Stimulated activated naive B cell treated with anti-CD40 and anti-IgM and Interleukin-4, amounts not matched to agents 10 μg/mL and 1 μg/mL and 100 μg/mL, for 72 hours (primary cell): ENCODE data around the gene CLIP2.
A peak's percentile ranks its signal among the peaks of the same experiment; 100 is the strongest.
"Not testable (repeated sequence)": the region's sequence is repeated elsewhere in the genome, so short reads cannot be mapped to it uniquely, and the experiment has no call there.

Experiments
- ATAC-seq, 2 donors: fragments of 150-1000 bp; cut with Tn5 transposase; replicated peaks; 2 replicates each; pipeline ENCODE4 v1.10.0; 2021; ENCODE audit warnings: moderate library complexity in 1 of 2
- DNase-seq: peaks from one replicate; pipeline ENCODE4 v3.0.0; 2021
- H3K27ac Mint-ChIP-seq: one replicate; pipeline ENCODE4 v1.8.0; 2022; ENCODE audit warnings: mild to moderate bottlenecking, mixed read lengths
- H3K27me3 Mint-ChIP-seq, 2 donors: one replicate each; pipeline ENCODE4 v1.8.0; 2022; ENCODE audit warnings: mixed read lengths in 2 of 2
- H3K36me3 Mint-ChIP-seq, 2 donors: one replicate each; pipeline ENCODE4 v1.8.0; 2022; ENCODE audit warnings: mixed read lengths in 2 of 2, mild to moderate bottlenecking in 1 of 2
- H3K4me1 Mint-ChIP-seq, 2 donors: one replicate each; pipeline ENCODE4 v1.8.0; 2022; ENCODE audit warnings: mixed read lengths in 2 of 2, mild to moderate bottlenecking in 1 of 2
- H3K4me3 Mint-ChIP-seq, 2 donors: one replicate each; pipeline ENCODE4 v1.8.0; 2022; ENCODE audit warnings: mild to moderate bottlenecking in 2 of 2, mixed read lengths in 2 of 2, moderate library complexity in 1 of 2
- H3K9me3 Mint-ChIP-seq, 2 donors: one replicate each; pipeline ENCODE4 v1.8.0; 2022; ENCODE audit warnings: mixed read lengths in 2 of 2, mild to moderate bottlenecking in 1 of 2

CLIP2 gene

DNA sequence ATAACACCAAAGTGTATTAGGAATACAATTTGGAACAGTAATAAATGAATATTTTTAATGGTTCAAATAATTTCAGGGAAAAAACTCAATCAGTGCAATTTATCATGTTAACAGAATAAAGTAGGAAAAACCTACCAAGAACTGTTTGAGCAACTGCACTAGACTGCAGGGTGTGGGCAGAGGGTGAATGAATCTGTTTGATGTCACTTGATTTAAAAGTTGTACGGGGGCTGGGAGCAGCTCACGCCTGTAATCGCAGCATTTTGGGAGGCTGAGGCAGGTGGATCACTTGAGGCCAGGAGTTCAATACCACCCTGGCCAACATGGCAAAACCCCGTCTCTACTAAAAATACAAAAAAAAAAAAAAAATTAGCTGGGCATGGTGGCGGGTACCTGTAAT is 122.4 kb downstream of the CLIP2 start:
- not testable (repeated sequence) for H3K9me3 Mint-ChIP-seq, H3K27ac Mint-ChIP-seq, H3K4me3 Mint-ChIP-seq, ATAC-seq, DNase-seq, H3K27me3 Mint-ChIP-seq, H3K4me1 Mint-ChIP-seq, H3K36me3 Mint-ChIP-seq

GRCh38 chr7:74412056-74412455 is 122.8 kb downstream of the CLIP2 start:
- no peaks in the 10 kb centered on the region for H3K9me3 Mint-ChIP-seq
- no peak overlapping the region for H3K27ac Mint-ChIP-seq
- ATAC-seq (no peak), DNase-seq (no peak)
- peaks cover 0 to under 1% of the 10 kb centered on the region in 2 donors for H3K4me1 Mint-ChIP-seq
- peaks cover 0 to 2% of the 10 kb centered on the region in 2 donors for H3K36me3 Mint-ChIP-seq
- no peaks in the 10 kb centered on the region for H3K27me3 Mint-ChIP-seq
- no peak overlapping the region for H3K4me3 Mint-ChIP-seq

DNA sequence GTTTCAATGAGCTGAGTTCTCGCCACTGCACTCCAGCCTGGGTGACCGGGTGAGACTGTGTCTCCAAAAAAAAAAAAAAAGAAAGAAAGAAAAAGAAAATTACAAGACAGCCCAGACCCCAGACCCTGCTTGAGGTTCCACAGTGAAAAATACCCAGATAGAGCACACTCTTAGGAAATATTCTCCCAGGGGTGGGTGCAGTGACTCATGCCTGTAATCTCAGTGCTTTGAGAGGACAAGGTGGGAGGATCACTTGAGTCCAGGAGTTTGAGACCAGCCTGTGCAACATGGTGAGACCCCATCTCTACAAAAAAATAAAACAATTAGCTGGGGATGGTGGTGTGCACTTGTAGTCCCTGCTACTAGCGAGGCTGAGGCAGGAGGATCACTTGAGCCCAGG is 123.4 kb downstream of the CLIP2 start:
- peaks cover 3 to 6% of the 10 kb centered on the region in 2 donors for H3K4me1 Mint-ChIP-seq
- no peak for ATAC-seq
- no peak for DNase-seq
- no peaks in the 10 kb centered on the region for H3K9me3 Mint-ChIP-seq
- H3K4me3 Mint-ChIP-seq, result no peak overlapping the region
- no peak overlapping the region for H3K27ac Mint-ChIP-seq
- no peaks in the 10 kb centered on the region for H3K36me3 Mint-ChIP-seq
- no peaks in the 10 kb centered on the region for H3K27me3 Mint-ChIP-seq

DNA sequence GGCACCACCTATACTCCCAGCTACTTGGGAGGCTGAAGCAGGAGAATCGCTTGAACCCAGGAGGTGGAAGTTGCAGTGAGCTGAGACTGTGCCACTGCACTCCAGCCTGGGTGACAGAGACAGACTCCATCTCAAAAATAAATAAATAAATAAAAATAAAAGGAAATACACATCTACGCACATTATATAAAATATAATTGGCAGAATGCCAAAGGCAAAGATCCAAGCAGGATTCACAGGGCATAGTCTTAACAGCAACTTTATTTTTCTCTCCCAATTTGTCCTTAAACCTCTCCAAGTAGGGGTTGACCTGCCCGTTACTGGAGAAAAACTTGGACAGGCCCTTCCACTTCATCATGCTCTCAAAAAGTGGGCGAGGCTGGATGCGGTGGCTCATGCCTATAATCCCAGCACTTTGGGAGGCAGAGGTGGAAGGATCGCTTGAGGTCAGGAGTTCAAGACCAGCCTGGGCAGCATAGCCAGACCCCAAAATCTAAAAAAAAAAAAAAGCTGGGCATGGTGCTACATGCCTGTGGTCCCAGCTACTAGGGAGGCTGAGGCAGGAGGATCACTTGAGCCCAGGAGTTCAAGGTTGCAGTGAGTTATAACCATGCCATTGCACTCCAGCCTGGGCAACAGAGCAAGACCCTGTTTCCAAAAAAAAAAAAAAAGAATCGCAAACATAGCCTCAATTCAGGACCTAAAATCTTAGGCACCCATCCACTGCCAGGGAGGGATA is 125.6 kb downstream of the CLIP2 start:
- H3K27ac Mint-ChIP-seq, DNase-seq, H3K4me1 Mint-ChIP-seq, H3K4me3 Mint-ChIP-seq, H3K27me3 Mint-ChIP-seq, H3K36me3 Mint-ChIP-seq, H3K9me3 Mint-ChIP-seq, ATAC-seq: not testable (repeated sequence)

- DNase-seq (peak; percentile 36), ATAC-seq (peak; percentile 83 to 88)
- H3K4me3 Mint-ChIP-seq, result no peak overlapping the region
- no peaks in the 10 kb centered on the region for H3K36me3 Mint-ChIP-seq
- H3K9me3 Mint-ChIP-seq, result no peaks in the 10 kb centered on the region
- H3K4me1 Mint-ChIP-seq, result peaks cover 3 to 6% of the 10 kb centered on the region in 2 donors
- no peak overlapping the region for H3K27ac Mint-ChIP-seq
- no peaks in the 10 kb centered on the region for H3K27me3 Mint-ChIP-seq
These were observed 128.3 kb downstream of the CLIP2 start for GRCh38 chr7:74417419-74417971.

DNA sequence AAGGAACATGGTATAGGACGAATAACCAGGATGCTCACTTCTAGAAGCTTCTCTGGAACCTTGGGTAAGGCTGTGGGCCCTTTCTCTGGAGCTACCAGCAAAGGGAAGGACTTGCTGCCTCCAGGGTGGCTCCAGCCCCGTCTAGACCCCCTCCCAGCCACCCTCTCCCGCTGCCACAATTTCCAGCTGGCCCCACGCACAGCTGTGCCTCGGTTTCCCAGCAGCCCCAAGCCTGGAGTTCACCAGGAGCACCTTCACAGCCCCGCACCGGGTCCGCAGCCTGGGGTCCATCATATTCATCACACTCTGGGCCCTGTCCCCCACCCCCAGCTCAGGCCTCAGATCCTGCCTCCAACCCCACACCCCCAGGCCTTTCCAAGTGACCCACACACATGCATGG is 128.9 kb downstream of the CLIP2 start:
- Mint-ChIP-seq H3K27ac (no peak overlapping the region), H3K36me3 (no peaks in the 10 kb centered on the region), H3K27me3 (no peaks in the 10 kb centered on the region), H3K4me1 (peaks cover 3 to 6% of the 10 kb centered on the region in 2 donors), H3K9me3 (no peaks in the 10 kb centered on the region), H3K4me3 (no peak overlapping the region)
- DNase-seq (no peak), ATAC-seq (no peak)

DNA sequence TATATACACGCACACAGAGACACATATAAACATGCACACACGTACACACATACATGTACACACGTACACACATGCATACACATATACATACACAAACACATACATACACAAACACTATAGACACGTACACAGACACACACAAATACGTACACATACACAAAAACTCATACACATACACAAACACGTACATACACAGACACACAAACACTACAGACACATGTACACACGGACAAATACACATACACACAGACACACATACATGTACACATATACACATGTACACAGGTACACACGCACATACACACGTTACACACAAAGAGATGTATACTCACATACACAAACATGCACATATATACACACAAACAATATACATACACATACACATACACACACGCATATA is 129.3 kb downstream of the CLIP2 start:
- no peak for DNase-seq
- no peak for ATAC-seq
- Mint-ChIP-seq H3K27me3 (no peaks in the 10 kb centered on the region), H3K4me3 (no peak overlapping the region), H3K27ac (no peak overlapping the region), H3K4me1 (peaks cover 3 to 6% of the 10 kb centered on the region in 2 donors), H3K9me3 (no peaks in the 10 kb centered on the region), H3K36me3 (no peaks in the 10 kb centered on the region)

DNA sequence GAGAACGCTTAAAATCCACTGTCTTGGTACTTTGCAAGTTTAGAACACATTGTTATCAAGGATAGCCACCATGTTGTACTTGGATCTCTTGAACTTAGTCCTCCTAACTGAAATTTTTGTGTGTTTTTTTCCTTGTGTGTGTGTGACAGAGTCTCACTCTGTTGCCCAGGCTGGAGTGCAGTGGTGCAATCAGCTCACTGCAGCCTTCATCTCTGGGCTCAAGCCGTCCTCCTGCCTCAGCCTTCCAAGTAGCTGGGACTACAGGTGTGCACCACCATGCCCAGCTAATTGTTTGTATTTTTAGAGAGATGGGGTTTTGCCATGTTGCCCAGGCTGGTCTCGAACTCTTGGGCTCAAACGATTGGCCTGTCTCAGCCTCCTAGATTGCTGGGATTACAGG is 130.0 kb downstream of the CLIP2 start:
- H3K36me3 Mint-ChIP-seq, H3K4me1 Mint-ChIP-seq, H3K9me3 Mint-ChIP-seq, H3K4me3 Mint-ChIP-seq, H3K27me3 Mint-ChIP-seq, H3K27ac Mint-ChIP-seq, DNase-seq, ATAC-seq: not testable (repeated sequence)

DNA sequence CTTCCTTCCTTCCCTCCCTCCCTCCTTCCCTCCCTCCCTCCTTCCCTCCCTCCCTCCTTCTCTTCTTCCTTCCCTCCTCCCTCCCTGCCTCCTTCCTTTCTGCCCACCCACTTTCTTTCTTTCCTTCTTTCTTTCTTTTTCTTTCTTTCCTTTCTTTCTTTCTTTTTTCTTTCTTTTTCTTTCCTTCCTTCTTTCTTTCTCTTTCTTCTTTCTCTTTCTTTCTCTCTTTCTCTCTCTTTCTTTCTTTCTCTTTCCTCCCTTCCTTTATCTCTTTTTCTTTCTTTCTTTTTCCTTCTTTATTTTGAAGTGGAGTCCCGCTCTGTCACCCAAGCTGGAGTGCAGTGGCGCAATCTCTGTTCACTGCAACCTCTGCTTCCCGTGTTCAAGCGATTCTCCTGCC is 130.8 kb downstream of the CLIP2 start:
- DNase-seq, result no peak
- Mint-ChIP-seq H3K4me1 (peaks cover 3 to 6% of the 10 kb centered on the region in 2 donors), H3K36me3 (no peaks in the 10 kb centered on the region), H3K27me3 (no peaks in the 10 kb centered on the region), H3K4me3 (no peak overlapping the region), H3K27ac (no peak overlapping the region), H3K9me3 (no peaks in the 10 kb centered on the region)
- no peak for ATAC-seq

DNA sequence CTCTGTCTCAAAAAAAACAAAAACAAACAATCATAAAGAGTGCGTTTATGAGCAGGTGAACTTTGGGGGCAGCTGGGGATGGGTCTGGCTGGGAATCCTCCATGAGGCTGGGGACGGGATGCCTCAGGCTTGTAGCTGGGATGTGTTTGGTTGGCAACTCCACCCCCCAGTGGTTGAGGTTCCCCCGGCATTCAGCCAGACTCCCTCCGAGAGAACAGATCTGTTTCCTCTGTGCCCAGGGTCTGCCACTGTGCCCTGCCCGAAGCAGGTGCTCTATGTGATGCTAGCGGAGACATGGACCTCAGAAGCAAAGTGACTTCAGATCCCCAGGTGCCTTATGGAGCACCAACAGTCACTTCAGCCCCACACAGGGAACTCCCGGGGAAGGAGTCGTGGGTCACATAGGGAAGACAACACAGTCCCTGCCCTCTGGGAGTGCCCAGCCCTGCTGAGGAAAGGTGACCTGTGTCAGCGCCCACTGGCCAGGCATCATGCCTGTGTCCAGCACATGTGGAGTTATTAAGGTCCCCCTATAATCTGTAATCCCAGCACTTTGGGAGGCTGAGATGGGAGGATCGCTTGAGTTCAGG is 135.2 kb downstream of the CLIP2 start:
- Mint-ChIP-seq H3K4me1 (no peaks in the 10 kb centered on the region), H3K9me3 (no peaks in the 10 kb centered on the region), H3K36me3 (no peaks in the 10 kb centered on the region), H3K27me3 (no peaks in the 10 kb centered on the region), H3K27ac (no peak overlapping the region), H3K4me3 (no peak overlapping the region)
- DNase-seq, result no peak
- no peak for ATAC-seq

DNA sequence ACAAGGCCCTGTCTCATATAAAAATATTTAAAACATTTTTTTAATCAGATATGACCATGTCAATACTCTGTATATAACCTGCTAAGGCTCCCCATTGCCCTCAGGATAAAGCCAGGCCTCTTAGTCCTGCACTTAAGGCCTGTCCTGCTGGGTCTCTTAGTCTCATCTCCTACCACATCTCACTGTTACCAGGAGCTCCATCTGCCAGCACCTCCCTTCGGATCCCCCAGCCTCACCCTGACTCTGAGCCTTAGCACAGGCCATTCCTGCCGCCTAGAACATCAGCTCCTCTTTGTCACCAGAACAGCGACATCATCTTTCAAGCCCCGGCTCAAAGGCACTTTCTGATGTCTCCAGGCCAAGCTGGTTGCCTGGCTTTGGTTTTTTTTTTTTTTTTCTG is 138.8 kb downstream of the CLIP2 start:
- DNase-seq (no peak), ATAC-seq (no peak)
- no peak overlapping the region for H3K27ac Mint-ChIP-seq
- no peak overlapping the region for H3K4me3 Mint-ChIP-seq
- no peaks in the 10 kb centered on the region for H3K9me3 Mint-ChIP-seq
- H3K36me3 Mint-ChIP-seq, result no peaks in the 10 kb centered on the region
- H3K4me1 Mint-ChIP-seq, result no peaks in the 10 kb centered on the region
- no peaks in the 10 kb centered on the region for H3K27me3 Mint-ChIP-seq

DNA sequence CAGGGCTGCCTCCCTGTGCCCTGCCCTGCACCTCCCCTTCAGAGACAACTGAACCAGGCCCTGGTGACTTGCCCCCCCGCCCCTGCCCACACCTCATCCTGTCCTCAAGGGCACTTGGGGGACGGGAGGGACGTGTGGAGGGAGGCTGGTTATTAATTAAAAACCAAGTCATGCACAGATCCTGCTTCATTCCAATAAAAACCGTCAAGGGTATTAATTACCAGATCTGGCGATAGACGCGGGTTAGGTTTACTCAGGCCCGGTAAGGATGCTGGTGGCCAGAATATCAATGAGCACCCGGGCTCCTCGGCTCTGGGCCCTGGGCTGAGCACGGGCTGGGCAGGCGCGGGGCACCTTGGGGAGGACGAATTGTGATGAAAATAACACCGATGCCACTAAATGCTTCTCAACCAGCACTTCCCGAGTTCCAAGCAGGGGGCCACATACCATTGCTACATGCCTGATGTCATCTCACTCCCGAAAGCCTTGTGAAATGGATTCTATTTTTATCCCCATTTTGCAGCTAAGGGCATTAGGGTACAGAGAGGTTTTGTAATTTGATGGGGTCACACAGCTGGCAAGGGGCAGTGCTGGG is 140.0 kb downstream of the CLIP2 start:
- Mint-ChIP-seq H3K9me3 (no peaks in the 10 kb centered on the region), H3K27me3 (no peaks in the 10 kb centered on the region), H3K4me3 (no peak overlapping the region), H3K27ac (no peak overlapping the region), H3K4me1 (no peaks in the 10 kb centered on the region), H3K36me3 (no peaks in the 10 kb centered on the region)
- DNase-seq (no peak), ATAC-seq (no peak)

- not testable (repeated sequence) for H3K36me3 Mint-ChIP-seq, H3K27ac Mint-ChIP-seq, H3K4me1 Mint-ChIP-seq, DNase-seq, H3K9me3 Mint-ChIP-seq, H3K4me3 Mint-ChIP-seq, ATAC-seq, H3K27me3 Mint-ChIP-seq
These were observed 141.2 kb downstream of the CLIP2 start for GRCh38 chr7:74430409-74430808.

DNA sequence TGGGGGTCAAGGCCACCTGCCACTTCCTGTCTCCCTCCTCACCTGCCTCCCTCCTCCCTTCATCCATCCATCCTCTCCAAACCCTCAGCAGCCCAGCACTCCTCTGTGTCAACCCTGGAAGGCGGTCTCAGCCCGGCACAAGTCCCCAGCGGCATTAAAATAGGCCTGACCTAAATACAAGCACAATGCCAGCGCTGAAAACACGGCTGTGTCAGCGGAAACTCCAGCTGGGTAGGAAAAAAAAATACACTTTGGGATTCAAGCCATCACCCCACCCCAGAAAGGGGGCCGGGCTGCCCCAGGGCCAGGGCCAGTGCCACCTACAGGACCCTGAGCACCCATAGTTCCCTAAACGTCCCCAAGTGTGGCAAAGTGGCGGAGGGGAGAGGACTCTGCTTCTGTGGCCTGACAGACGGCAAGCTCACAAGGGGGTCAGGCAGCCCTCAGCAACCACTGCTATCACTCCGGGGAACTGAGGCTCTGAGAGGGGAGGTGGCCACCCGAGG is 141.8 kb downstream of the CLIP2 start:
- H3K9me3 Mint-ChIP-seq, result no peaks in the 10 kb centered on the region
- no peak overlapping the region for H3K4me3 Mint-ChIP-seq
- no peak overlapping the region for H3K27ac Mint-ChIP-seq
- DNase-seq (no peak), ATAC-seq (no peak)
- no peaks in the 10 kb centered on the region for H3K27me3 Mint-ChIP-seq
- no peaks in the 10 kb centered on the region for H3K4me1 Mint-ChIP-seq
- no peaks in the 10 kb centered on the region for H3K36me3 Mint-ChIP-seq

DNA sequence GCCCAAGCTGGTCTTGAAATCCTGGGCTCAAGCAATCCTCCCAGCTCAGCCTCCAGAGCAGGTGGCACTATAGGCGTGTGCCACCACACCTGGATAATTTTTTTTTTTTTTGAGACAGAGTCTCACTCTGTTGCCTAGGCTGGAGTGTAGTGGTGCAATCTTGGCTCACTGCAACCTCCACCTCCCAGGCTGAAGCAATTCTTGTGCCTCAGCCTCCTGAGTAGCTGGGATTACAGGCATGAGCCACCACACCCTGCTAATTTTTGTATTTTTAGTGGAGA is 148.0 kb downstream of the CLIP2 start:
- H3K36me3 Mint-ChIP-seq, H3K4me3 Mint-ChIP-seq, H3K27ac Mint-ChIP-seq: not testable (repeated sequence)

More for the DNA sequence above, 148.0 kb downstream of the CLIP2 start:
- not testable (repeated sequence) for H3K4me1 Mint-ChIP-seq, ATAC-seq, H3K9me3 Mint-ChIP-seq, DNase-seq
- peaks cover 0 to 13% of the 10 kb centered on the region in 2 donors for H3K27me3 Mint-ChIP-seq
